ENCODE results near the gene PDP2. TPM values are rescaled to one million over a fixed set of nuclear protein-coding genes. Genes with fewer than 3 reads are reported as not detected.

The PDP2 gene
- total and polyA plus RNA-seq, 10 of the 15 experiments (the other 5 are each of a cell fraction or from before 2014, with no cell fraction given) = 1.9 to 31.1 (median 6.2) TPM

DNA sequence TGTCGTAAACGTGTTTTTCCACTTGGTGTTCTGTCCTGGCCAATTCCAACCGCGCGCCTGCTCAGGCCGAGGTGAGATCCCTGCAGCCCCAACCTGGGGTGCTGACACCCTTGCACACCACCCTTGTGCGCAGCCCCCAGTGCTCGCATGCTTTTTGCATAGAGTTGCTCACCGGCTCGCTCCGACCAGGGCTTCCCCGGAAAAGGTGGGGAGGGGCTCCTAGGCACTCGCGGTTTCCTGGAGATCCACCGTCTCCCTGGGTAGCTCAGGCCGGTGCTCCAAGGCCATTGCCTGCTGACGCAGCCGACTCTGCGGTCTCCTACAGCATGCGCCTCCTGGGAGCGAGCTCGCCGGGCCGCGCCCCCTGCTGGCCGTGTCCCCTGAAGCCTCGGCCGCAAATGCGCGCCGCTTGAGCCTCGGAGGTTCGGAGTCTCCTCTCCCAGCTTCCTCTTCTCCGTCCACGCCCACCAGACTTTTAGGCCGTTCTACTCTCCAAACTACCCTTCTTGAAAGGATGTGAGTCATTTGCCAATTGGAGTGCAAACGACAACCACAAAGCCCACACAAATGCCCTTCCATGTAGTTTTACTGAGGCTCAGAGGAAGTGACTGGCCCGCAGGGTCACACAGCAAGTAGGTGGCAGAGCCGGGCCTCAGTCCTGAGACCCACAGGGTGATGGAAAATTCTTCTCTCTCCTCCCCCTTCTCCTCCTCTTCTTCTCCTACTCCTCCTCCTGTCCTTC lies 7.2 kb upstream of the PDP2 start (continued):
- TF ChIP-seq, protein P1, sequence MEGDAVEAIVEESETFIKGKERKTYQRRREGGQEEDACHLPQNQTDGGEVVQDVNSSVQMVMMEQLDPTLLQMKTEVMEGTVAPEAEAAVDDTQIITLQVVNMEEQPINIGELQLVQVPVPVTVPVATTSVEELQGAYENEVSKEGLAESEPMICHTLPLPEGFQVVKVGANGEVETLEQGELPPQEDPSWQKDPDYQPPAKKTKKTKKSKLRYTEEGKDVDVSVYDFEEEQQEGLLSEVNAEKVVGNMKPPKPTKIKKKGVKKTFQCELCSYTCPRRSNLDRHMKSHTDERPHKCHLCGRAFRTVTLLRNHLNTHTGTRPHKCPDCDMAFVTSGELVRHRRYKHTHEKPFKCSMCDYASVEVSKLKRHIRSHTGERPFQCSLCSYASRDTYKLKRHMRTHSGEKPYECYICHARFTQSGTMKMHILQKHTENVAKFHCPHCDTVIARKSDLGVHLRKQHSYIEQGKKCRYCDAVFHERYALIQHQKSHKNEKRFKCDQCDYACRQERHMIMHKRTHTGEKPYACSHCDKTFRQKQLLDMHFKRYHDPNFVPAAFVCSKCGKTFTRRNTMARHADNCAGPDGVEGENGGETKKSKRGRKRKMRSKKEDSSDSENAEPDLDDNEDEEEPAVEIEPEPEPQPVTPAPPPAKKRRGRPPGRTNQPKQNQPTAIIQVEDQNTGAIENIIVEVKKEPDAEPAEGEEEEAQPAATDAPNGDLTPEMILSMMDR (IDR thresholded peaks at IDR 0.05 in 2 of 3, conservative IDR thresholded peaks at IDR 0.05 in 1 of 3; ENCODE audit: control insufficient read depth in 2 of 3, extremely low read depth in 1 of 3, insufficient read depth in 1 of 3, low read depth in 3 of 3, low read length in 3 of 3) = peak; percentile 91 to 96 (median 93)
- TF ChIP-seq CBFB (IDR thresholded peaks at IDR 0.05; ENCODE audit: low read depth) (peak; percentile 64), YY1 (IDR thresholded peaks at IDR 0.05; ENCODE audit: low read depth, low read length) (no peak), IKZF2 (IDR thresholded peaks at IDR 0.05) (peak; percentile 91 to 92), PAX8 (IDR thresholded peaks at IDR 0.05) (no peak), JUNB (IDR thresholded peaks at IDR 0.05) (peak; percentile 32; the same call in 1 of the 2 replicates), GABPA (IDR thresholded peaks at IDR 0.05; ENCODE audit: low read depth) (no peak), MEF2B (IDR thresholded peaks at IDR 0.05; ENCODE audit: partially characterized antibody, poor library complexity, severe bottlenecking) (peak; percentile 62), PAX5 (IDR thresholded peaks at IDR 0.05; ENCODE audit: borderline replicate concordance, low read depth, low read length) (0 out of 2 replicates have a peak, but pooled peaks have one; percentile 48), SMC3 (IDR thresholded peaks at IDR 0.05; ENCODE audit: borderline replicate concordance, low read length) (peak; percentile 53; the same call in 1 of the 2 replicates), RELB (IDR thresholded peaks at IDR 0.05; ENCODE audit: low read depth) (peak; percentile 76), MTA3 (IDR thresholded peaks at IDR 0.05; ENCODE audit: borderline replicate concordance, low read length) (peak; percentile 59; the same call in 1 of the 2 replicates), TARDBP (IDR thresholded peaks at IDR 0.05; ENCODE audit: borderline replicate concordance) (no peak), ZNF207 (IDR thresholded peaks at IDR 0.05; ENCODE audit: borderline replicate concordance) (peak; percentile 67; the same call in 1 of the 2 replicates), POLR2A (IDR thresholded peaks at IDR 0.05; ENCODE audit: low read depth, low read length) (peak; percentile 37; the same call in 1 of the 2 replicates), SUPT20H (IDR thresholded peaks at IDR 0.05; ENCODE audit: borderline replicate concordance, control insufficient read depth, low read depth, low read length) (no peak), NFYA (IDR thresholded peaks at IDR 0.05; ENCODE audit: borderline replicate concordance, low read depth, low read length) (no peak), BCL11A (IDR thresholded peaks at IDR 0.05; ENCODE audit: low read depth, low read length) (peak; percentile 26; the same call in 1 of the 2 replicates), KAT2A (conservative IDR thresholded peaks at IDR 0.05; ENCODE audit: control insufficient read depth, low read depth, low read length) (no peak), SREBF2 (IDR thresholded peaks at IDR 0.05; ENCODE audit: low read length) (no peak), SRF (IDR thresholded peaks at IDR 0.05; ENCODE audit: low read depth in 2 of 2, low read length in 2 of 2) (no peak), ZNF622 (IDR thresholded peaks at IDR 0.05) (no peak)
- TF ChIP-seq, protein P2, sequence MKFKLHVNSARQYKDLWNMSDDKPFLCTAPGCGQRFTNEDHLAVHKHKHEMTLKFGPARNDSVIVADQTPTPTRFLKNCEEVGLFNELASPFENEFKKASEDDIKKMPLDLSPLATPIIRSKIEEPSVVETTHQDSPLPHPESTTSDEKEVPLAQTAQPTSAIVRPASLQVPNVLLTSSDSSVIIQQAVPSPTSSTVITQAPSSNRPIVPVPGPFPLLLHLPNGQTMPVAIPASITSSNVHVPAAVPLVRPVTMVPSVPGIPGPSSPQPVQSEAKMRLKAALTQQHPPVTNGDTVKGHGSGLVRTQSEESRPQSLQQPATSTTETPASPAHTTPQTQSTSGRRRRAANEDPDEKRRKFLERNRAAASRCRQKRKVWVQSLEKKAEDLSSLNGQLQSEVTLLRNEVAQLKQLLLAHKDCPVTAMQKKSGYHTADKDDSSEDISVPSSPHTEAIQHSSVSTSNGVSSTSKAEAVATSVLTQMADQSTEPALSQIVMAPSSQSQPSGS (IDR thresholded peaks at IDR 0.05; ENCODE audit: low read length) = peak; percentile 53; the same call in 1 of the 2 replicates
- TF ChIP-seq, protein P3, sequence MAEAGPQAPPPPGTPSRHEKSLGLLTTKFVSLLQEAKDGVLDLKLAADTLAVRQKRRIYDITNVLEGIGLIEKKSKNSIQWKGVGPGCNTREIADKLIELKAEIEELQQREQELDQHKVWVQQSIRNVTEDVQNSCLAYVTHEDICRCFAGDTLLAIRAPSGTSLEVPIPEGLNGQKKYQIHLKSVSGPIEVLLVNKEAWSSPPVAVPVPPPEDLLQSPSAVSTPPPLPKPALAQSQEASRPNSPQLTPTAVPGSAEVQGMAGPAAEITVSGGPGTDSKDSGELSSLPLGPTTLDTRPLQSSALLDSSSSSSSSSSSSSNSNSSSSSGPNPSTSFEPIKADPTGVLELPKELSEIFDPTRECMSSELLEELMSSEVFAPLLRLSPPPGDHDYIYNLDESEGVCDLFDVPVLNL (IDR thresholded peaks at IDR 0.05; ENCODE audit: low read depth, low read length) = no peak

Data from GM12878 (cell line).